ENCODE data around the gene FNTB. TPM values are rescaled to one million over a fixed set of nuclear protein-coding genes. Genes with fewer than 3 reads are reported as not detected.

Gene FNTB
- total RNA-seq, 2 donors from 2014 or later, result 17.2 to 21.3 TPM

DNA sequence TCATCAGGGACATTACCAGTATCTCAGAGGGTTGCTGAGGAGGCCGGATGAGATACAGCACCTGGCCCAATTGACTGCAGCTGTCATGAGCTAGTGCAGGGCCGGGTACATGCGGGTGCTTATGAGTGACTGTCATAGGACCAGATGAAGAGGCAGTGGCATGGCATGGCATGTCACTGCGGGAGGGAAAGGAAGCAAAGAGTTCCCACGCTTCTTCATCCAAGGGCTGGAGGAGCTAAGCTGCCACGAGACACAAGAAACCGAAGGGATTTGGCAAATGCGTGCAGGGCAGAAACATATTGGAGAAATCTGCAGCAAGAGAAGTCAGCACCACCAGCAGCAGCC lies 33.4 kb upstream of the FNTB start:
- no peak overlapping the region for H3K4me3 Mint-ChIP-seq
- Histone ChIP-seq H3K27me3 (ENCODE audit: control insufficient read depth, insufficient read depth, low read length, poor library complexity, severe bottlenecking) (no peaks in the 10 kb centered on the region), H3K9ac (ENCODE audit: extremely low read depth, low read length, poor library complexity, severe bottlenecking) (no peak overlapping the region), H3K27ac (ENCODE audit: low read depth, low read length) (no peak overlapping the region), H3K4me1 (ENCODE audit: control insufficient read depth, insufficient read depth, low read length) (no peaks in the 10 kb centered on the region), H3K36me3 (ENCODE audit: control insufficient read depth, insufficient read depth, low read length) (peaks cover 48% of the 10 kb centered on the region), H3K9me3 (ENCODE audit: control insufficient read depth, low read length) (no peaks in the 10 kb centered on the region), H3K4me3 (ENCODE audit: low read length) (no peak overlapping the region)
- peaks cover 25% of the 10 kb centered on the region for H3K4me1 Mint-ChIP-seq
- peaks cover 56% of the 10 kb centered on the region for H3K36me3 Mint-ChIP-seq (ENCODE audit: low read depth)
- DNase-seq, result no peak
- no peak for TF ChIP-seq CTCF (conservative IDR thresholded peaks at IDR 0.05)
- peak overlapping the region; percentile 85 for H3K27ac Mint-ChIP-seq
- WGBS, 2 experiments (ENCODE audit: insufficient coverage in 1 of 2, insufficient read length in 1 of 2), result 94% methylated on average over 8 of the region's 8 CpGs
- no peaks in the 10 kb centered on the region for H3K27me3 Mint-ChIP-seq (ENCODE audit: insufficient read depth)
- H3K9me3 Mint-ChIP-seq, result peaks cover 12% of the 10 kb centered on the region

DNA sequence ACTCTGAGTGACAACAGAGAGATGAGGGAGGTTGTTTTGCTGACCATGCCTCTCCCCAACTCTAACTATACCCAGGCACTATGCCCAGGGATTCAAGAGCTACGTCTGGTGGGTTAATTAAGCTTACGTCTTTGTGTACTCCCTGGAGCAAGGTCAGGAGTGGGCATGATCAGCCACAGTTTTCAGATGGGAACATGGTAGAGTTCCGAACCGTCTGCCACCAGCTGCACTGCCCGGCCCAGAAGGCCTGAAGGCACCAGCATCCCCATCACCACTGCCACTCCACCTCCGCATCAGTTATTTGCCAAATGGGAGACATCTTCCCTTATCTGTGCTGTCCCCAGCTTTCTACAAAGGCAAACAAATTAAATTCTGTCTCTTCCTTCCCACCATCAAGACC lies 33.0 kb upstream of the FNTB start:
- no peaks in the 10 kb centered on the region for H3K9me3 ChIP-seq (ENCODE audit: control insufficient read depth, low read length)
- H3K4me3 ChIP-seq (ENCODE audit: low read length), result no peak overlapping the region
- H3K27me3 Mint-ChIP-seq (ENCODE audit: insufficient read depth), result no peaks in the 10 kb centered on the region
- TF ChIP-seq CTCF (conservative IDR thresholded peaks at IDR 0.05), result no peak
- 95 to 100% methylated on average over 4 to 6 of the region's 6 CpGs for WGBS, 2 experiments (ENCODE audit: insufficient coverage in 1 of 2, insufficient read length in 1 of 2)
- H3K36me3 ChIP-seq (ENCODE audit: control insufficient read depth, insufficient read depth, low read length), result peaks cover 49% of the 10 kb centered on the region
- H3K4me1 ChIP-seq (ENCODE audit: control insufficient read depth, insufficient read depth, low read length), result no peaks in the 10 kb centered on the region
- peaks cover 25% of the 10 kb centered on the region for H3K4me1 Mint-ChIP-seq
- H3K27ac Mint-ChIP-seq, result no peak overlapping the region
- no peaks in the 10 kb centered on the region for H3K27me3 ChIP-seq (ENCODE audit: control insufficient read depth, insufficient read depth, low read length, poor library complexity, severe bottlenecking)
- no peak overlapping the region for H3K9ac ChIP-seq (ENCODE audit: extremely low read depth, low read length, poor library complexity, severe bottlenecking)
- H3K36me3 Mint-ChIP-seq (ENCODE audit: low read depth), result peaks cover 58% of the 10 kb centered on the region
- DNase-seq, result no peak
- no peak overlapping the region for H3K4me3 Mint-ChIP-seq
- H3K27ac ChIP-seq (ENCODE audit: low read depth, low read length), result no peak overlapping the region
- H3K9me3 Mint-ChIP-seq, result peaks cover 15% of the 10 kb centered on the region

DNA sequence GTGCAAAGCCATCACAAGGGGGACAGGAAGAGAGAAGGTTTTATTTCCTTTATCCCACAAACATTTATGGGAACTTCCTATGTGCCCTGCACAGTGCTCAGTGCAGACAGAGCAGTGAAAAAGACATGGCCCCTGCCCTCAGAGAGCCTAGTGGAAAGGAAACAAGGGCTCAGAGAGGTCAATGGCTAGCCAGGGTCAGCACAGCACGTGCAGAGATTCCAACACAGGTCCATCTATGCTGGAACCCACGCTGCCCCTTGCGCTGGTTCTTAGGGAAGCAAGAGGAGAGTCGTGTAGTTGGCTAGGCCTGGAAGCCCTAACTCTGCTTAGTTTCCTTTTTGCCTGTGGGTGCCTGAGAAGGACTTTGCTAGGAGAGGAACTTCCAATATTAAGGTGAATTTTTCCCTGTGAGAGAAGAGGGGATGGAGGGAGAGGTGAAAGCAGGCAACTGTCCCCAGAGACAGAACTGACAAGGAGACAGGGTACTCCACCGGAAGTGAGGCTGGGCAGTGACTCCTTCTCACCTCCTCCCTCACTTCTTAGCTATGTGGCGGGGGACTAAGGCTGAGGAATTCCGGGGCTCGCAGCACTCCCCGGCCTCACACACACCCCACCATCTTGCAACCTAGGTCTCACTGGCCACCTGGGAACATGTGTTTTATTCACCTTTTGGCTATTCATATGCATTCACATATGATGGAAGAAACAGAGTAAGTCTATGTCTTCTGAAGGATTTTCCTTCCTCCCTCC lies 32.0 kb upstream of the FNTB start:
- no peak overlapping the region for H3K4me3 Mint-ChIP-seq
- Histone ChIP-seq H3K36me3 (ENCODE audit: control insufficient read depth, insufficient read depth, low read length) (peaks cover 43% of the 10 kb centered on the region), H3K4me1 (ENCODE audit: control insufficient read depth, insufficient read depth, low read length) (no peaks in the 10 kb centered on the region), H3K27ac (ENCODE audit: low read depth, low read length) (no peak overlapping the region), H3K9me3 (ENCODE audit: control insufficient read depth, low read length) (no peaks in the 10 kb centered on the region), H3K4me3 (ENCODE audit: low read length) (no peak overlapping the region), H3K9ac (ENCODE audit: extremely low read depth, low read length, poor library complexity, severe bottlenecking) (no peak overlapping the region), H3K27me3 (ENCODE audit: control insufficient read depth, insufficient read depth, low read length, poor library complexity, severe bottlenecking) (no peaks in the 10 kb centered on the region)
- H3K4me1 Mint-ChIP-seq, result peaks cover 25% of the 10 kb centered on the region
- no peak overlapping the region for H3K27ac Mint-ChIP-seq
- peaks cover 54% of the 10 kb centered on the region for H3K36me3 Mint-ChIP-seq (ENCODE audit: low read depth)
- no peak for DNase-seq
- TF ChIP-seq CTCF (conservative IDR thresholded peaks at IDR 0.05), result no peak
- no peaks in the 10 kb centered on the region for H3K27me3 Mint-ChIP-seq (ENCODE audit: insufficient read depth)
- WGBS, 2 experiments (ENCODE audit: insufficient coverage in 1 of 2, insufficient read length in 1 of 2), result 90 to 100% methylated on average over 7 to 9 of the region's 9 CpGs
- H3K9me3 Mint-ChIP-seq, result peaks cover 18% of the 10 kb centered on the region

All from endodermal cell (in vitro differentiated cells).